Endometrial microvascular endothelial cells (primary cell): ENCODE data around the gene SPTLC3. TPM values are rescaled to one million over a fixed set of nuclear protein-coding genes. Genes with fewer than 3 reads are reported as not detected.

Source experiments
- in situ Hi-C: cut with HindIII; loops from 2 replicates; pipeline ENCODE4 v1.10.0; 2017; ENCODE audit warnings: low sequenced_read_pairs, low pct_unique_long_range_greater_than_20kb; ENCODE audit errors: inconsistent ontology term
- total RNA-seq: library from RNA; depleted of rRNA; stranded (reverse); fragments of >200 nt; gene quantifications from one replicate; pipeline ENCODE4 v1.2.3, GENCODE V29; 2015; ENCODE audit errors: inconsistent ontology term

Gene SPTLC3
- total RNA-seq, 1 donor from 2014 or later, result 1.2 TPM

GRCh38 chr20:13117200-13117599 lies 108.4 kb downstream of the SPTLC3 start:
- in situ Hi-C loops, result no loop called here

GRCh38 chr20:13118676-13119075 lies 109.9 kb downstream of the SPTLC3 start:
- in situ Hi-C loops, result no loop called here

- in situ Hi-C loops, result no loop called here
These were observed 110.8 kb downstream of the SPTLC3 start for GRCh38 chr20:13119583-13119982.

- in situ Hi-C loops, result no loop called here
These were observed 111.7 kb downstream of the SPTLC3 start for GRCh38 chr20:13120471-13120870.

- in situ Hi-C loops, result no loop called here
These were observed 113.2 kb downstream of the SPTLC3 start for GRCh38 chr20:13121840-13122515.

GRCh38 chr20:13125486-13125885 lies 116.7 kb downstream of the SPTLC3 start:
- in situ Hi-C loops, result no loop called here

- in situ Hi-C loops, result no loop called here
These were observed 119.4 kb downstream of the SPTLC3 start for GRCh38 chr20:13128173-13128572.

- in situ Hi-C loops, result no loop called here
These were observed 121.4 kb downstream of the SPTLC3 start for GRCh38 chr20:13130061-13130706.

GRCh38 chr20:13130707-13131103 lies 121.9 kb downstream of the SPTLC3 start:
- in situ Hi-C loops, result no loop called here

GRCh38 chr20:13131688-13132087 lies 122.9 kb downstream of the SPTLC3 start:
- in situ Hi-C loops, result no loop called here

- in situ Hi-C loops, result no loop called here
These were observed 130.8 kb downstream of the SPTLC3 start for GRCh38 chr20:13139459-13140150.

GRCh38 chr20:13140201-13140600 lies 131.4 kb downstream of the SPTLC3 start:
- in situ Hi-C loops, result no loop called here

GRCh38 chr20:13140775-13141174 lies 132.0 kb downstream of the SPTLC3 start:
- in situ Hi-C loops, result no loop called here

GRCh38 chr20:13141546-13141945 lies 132.8 kb downstream of the SPTLC3 start:
- in situ Hi-C loops, result no loop called here

GRCh38 chr20:13142143-13142542 lies 133.4 kb downstream of the SPTLC3 start:
- in situ Hi-C loops, result no loop called here

GRCh38 chr20:13147071-13147963 lies 138.5 kb downstream of the SPTLC3 start:
- in situ Hi-C loops, result no loop called here

GRCh38 chr20:13147971-13148370 lies 139.2 kb downstream of the SPTLC3 start:
- in situ Hi-C loops, result no loop called here

- in situ Hi-C loops, result no loop called here
These were observed 139.6 kb downstream of the SPTLC3 start for GRCh38 chr20:13148402-13148801.

GRCh38 chr20:13148961-13149360 lies 140.2 kb downstream of the SPTLC3 start:
- in situ Hi-C loops, result no loop called here
